ENCODE data around the gene B9D1.

DNA sequence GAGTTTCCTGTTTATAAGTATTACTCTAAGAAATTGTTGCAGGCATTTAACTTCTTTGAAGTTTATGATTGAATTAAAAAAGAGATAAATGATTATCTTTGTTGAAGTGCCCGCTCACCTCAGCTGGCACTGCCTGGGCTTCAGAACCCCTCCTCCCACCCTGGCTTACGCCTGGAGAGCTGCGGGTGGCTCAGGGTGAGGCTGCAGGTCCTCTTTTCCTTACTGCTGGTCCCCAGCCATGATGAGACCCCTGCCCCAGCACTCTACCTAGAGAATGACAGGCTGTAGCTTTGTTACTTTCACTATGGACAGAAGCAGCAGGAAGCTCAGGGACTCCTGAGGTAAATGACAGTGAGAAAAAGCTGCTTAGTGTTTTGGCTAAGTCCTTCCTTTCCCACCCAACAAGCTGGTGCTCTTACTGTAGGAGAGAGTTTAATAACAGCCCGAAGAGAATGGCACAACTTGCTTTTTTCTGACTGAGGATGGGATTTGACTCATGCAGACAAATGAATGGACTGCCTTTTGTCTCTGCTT lies 63.2 kb downstream of the B9D1 start:
- TF ChIP-seq, protein P1, sequence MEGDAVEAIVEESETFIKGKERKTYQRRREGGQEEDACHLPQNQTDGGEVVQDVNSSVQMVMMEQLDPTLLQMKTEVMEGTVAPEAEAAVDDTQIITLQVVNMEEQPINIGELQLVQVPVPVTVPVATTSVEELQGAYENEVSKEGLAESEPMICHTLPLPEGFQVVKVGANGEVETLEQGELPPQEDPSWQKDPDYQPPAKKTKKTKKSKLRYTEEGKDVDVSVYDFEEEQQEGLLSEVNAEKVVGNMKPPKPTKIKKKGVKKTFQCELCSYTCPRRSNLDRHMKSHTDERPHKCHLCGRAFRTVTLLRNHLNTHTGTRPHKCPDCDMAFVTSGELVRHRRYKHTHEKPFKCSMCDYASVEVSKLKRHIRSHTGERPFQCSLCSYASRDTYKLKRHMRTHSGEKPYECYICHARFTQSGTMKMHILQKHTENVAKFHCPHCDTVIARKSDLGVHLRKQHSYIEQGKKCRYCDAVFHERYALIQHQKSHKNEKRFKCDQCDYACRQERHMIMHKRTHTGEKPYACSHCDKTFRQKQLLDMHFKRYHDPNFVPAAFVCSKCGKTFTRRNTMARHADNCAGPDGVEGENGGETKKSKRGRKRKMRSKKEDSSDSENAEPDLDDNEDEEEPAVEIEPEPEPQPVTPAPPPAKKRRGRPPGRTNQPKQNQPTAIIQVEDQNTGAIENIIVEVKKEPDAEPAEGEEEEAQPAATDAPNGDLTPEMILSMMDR (IDR thresholded peaks at IDR 0.05; ENCODE audit: low read depth, low read length, poor library complexity, severe bottlenecking): no peak
- no peak for TF ChIP-seq EZH2phosphoT487 (IDR thresholded peaks at IDR 0.05; ENCODE audit: borderline replicate concordance, low read length)
